HG03139 (cell line): ENCODE data around the gene TBX4.
"Not testable (repeated sequence)": the region's sequence is repeated elsewhere in the genome, so short reads cannot be mapped to it uniquely, and the experiment has no call there.

Experiments
- ATAC-seq: cut with Tn5 transposase; IDR thresholded peaks from one replicate; pipeline ENCODE4 v1.9.1; 2021; ENCODE audit not compliant: unreplicated experiment

Gene TBX4

GRCh38 chr17:61480414-61480807 is 28.2 kb downstream of the TBX4 start:
- no peak for ATAC-seq

GRCh38 chr17:61481421-61481820 is 29.2 kb downstream of the TBX4 start:
- no peak for ATAC-seq

DNA sequence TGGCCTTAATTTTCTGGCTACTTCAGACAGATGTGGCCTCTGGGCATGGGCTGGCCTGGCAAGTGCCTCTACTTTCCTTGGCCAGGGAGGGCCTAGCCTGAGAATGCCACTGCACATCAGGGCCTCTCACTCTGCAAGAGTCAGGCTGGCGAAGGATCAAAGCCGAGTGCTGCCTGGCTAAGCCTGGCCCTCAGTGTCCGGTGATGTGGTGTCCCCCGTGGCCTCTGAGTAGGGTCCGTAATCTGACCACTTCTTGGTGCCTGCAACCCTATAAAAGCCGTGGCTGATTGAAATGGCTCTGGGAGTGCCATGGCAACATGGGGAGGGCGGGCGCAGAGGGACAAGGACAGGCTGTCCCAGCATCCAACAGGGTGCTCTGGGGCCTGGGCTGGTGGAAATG is 30.2 kb downstream of the TBX4 start:
- ATAC-seq, result no peak

DNA sequence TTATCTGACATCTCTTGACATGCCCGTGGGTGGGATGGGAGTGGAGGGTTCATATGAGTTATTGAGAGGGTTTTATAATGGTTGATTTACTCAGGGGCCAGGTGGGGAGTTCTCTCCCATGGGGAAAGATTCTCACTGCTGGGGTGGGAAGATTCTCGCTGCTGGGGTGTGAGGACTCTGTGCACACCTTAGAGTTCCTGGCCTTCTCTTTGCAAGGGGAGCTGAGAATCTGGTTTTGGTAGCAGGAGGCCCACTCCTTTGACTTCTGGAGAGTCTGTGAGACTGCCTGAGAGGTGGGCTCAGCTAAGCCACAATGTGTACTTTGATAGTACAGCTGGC is 31.5 kb downstream of the TBX4 start:
- ATAC-seq, result no peak

GRCh38 chr17:61484174-61484573 is 32.0 kb downstream of the TBX4 start:
- ATAC-seq, result no peak

GRCh38 chr17:61485067-61485775 is 33.0 kb downstream of the TBX4 start:
- no peak for ATAC-seq

DNA sequence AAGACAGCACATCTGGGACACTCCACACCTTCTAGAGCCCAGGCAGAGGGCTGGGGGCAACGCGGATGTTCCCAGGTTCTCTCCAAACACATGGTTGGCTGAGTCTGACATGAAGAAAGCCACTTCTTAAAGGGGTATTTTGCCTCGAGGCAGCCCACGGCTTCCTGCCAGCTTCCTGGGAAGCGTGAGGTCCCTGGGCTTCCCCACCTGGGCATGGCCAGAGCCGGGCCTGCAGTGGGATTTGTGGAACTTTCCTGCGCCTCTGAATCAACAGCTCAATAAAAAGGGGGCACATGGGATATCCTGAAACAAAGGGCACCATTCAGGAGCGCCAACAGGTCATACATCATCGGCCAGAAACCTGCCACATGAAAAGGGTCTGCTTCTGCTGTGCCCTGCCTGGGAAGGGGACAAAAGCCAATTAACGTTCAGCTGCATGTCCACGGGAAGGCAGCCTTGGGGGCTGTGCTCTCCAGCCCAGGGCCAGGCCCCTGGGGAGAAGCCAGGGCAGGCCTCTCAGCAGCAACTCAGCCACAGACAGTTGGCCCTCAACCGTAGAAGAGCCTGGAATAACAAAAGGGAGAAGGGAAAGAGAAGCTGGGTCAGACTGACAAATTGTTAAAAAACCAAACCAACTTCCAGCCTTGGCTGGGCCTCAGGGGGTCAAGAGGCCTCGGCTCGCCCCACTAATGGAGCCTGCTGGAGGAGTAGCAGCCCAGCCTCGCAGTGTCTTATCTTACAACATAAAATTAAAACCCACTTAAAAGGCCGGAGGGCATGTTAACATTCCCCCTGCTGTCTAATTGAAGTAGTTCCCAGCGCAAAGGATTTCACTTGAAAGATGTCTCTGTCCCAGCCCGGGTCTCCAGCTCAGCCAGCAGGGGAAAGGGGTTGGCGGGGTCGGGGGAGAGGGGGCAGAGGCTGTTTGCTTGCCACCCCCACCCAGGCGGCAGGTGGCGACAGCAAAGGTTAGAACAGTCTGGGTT is 34.2 kb downstream of the TBX4 start:
- no peak for ATAC-seq

- no peak for ATAC-seq
These were observed 35.2 kb downstream of the TBX4 start for GRCh38 chr17:61487161-61487988.

- no peak for ATAC-seq
These were observed 35.9 kb downstream of the TBX4 start for GRCh38 chr17:61487989-61488595.

GRCh38 chr17:61488878-61489718 is 36.9 kb downstream of the TBX4 start:
- ATAC-seq, result no peak

DNA sequence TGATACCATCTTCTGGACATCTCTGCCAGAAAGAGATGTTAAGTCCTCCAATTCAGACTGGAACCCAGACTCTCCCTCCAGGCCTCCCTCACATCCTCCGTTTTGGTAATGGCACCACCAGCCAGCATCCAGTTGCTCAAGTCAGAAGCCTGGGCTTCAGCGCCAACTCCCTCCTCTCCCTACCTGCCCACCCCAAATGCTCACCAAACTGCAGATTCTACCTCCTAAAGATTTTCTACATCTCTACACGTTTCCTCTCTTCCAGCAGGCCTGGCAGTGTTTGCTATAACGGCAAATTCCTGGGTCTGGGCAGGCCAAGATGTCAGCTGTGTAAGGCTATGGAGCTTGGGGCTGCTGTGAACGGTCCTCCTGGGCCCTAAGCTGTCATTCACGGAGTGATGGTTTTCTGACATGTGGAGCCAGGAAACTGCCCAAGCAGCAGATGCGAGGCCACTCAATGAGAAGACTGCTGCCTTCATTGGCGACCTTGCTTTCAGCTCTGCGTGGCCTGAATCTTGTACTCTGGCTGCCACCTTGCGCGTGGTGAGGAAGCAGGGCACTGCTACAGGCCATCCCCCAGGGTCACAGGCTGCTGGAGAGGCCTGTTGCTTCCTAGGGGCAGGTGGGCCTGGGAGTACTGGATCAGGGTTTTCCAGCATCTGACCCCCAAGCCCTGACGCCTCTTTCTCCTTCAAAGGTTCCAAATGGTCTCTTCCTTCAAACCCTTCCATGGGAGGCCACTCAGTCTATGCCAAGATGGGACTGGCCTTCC is 37.7 kb downstream of the TBX4 start:
- no peak for ATAC-seq

GRCh38 chr17:61490540-61490975 is 38.3 kb downstream of the TBX4 start:
- no peak for ATAC-seq

GRCh38 chr17:61491981-61492380 is 39.8 kb downstream of the TBX4 start:
- ATAC-seq, result no peak

- no peak for ATAC-seq
These were observed 40.7 kb downstream of the TBX4 start for GRCh38 chr17:61492759-61493526.

DNA sequence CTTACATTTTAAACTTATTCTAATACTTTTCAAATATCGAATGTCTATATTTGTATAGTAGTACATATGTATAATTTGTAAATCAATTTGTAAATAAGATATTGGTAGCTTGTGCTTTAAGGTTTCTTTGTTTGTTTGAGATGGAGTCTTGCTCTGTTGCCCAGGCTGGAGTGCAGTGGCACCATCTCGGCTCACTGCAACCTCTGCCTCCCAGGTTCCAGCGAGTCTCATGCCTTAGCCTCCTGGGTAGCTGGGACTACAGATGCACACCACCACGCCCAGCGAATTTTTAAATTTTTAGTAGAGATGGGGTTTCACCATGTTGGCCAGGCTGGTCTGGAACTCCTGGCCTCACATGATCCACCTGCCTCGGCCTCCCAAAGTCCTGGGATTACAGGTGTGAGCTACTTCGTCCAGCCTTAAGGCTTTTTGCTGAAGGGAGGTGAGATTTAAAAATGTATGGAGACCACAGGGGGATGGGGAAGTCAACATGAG is 41.7 kb downstream of the TBX4 start:
- not testable (repeated sequence) for ATAC-seq

GRCh38 chr17:61494325-61495160 is 42.3 kb downstream of the TBX4 start:
- no peak for ATAC-seq

- ATAC-seq, result no peak
These were observed 43.1 kb downstream of the TBX4 start for GRCh38 chr17:61495161-61495857.
